Pancreas (tissue), 10 donors: Measurements from ENCODE around the gene SLC7A11. TPM values are rescaled to one million over a fixed set of nuclear protein-coding genes. Genes with fewer than 3 reads are reported as not detected.

Experiments used
- ATAC-seq, 4 donors: fragments of 200-7000 bp; cut with Tn5 transposase; one replicate each; pipeline versions ENCODE4 v1.8.0 to v1.9.1; 2020; ENCODE audit warnings: mild to moderate bottlenecking in 4 of 4, moderate library complexity in 4 of 4
- DNase-seq, 6 donors: peaks; one replicate each; pipeline ENCODE4 v3.0.0-alpha.2; 2020
- FAIRE-seq: peaks from 2 replicates; lab custom pipeline; 2012; peaks lifted over from hg19 to GRCh38; lab: Jason Lieb, UNC
- H3K27ac ChIP-seq, 4 donors: fragments of 200-600 bp; sonication (generic); 1 replicate in 3 of 4; 2 replicates in 1 of 4; pipeline versions ENCODE4 v1.5.0 to v1.8.0; 2020
- H3K27me3 ChIP-seq, 4 donors: fragments of 200-600 bp; one replicate each; pipeline ENCODE4 v1.8.0; 2021
- H3K36me3 ChIP-seq, 3 donors: fragments of 200-600 bp; sonication (generic) in 1 of 3; one replicate each; pipeline versions ENCODE4 v1.5.0 to v1.8.0; 2020 to 2021
- H3K4me1 ChIP-seq, 3 donors: fragments of 200-600 bp; one replicate each; pipeline ENCODE4 v1.8.0; 2021
- H3K4me3 ChIP-seq, 4 donors: fragments of 200-600 bp; sonication (generic) in 2 of 4; one replicate each; pipeline versions ENCODE4 v1.5.0 to v1.8.0; 2020 to 2021
- H3K9me3 ChIP-seq, 4 donors: fragments of 200-600 bp; one replicate each; pipeline ENCODE4 v1.8.0; 2021
- CTCF ChIP-seq, 4 donors: fragments of 200-600 bp; sonication (generic) in 3 of 4; IDR thresholded peaks; one replicate each; pipeline versions ENCODE4 v1.5.0 to v1.8.0; 2021; ENCODE audit warnings: antibody characterized with exemption in 4 of 4
- WGBS, 2 donors: extraction: QIAGEN DNeasy Blood & Tissue Kit; methylation state at CpG; one replicate each; pipeline ENCODE4 v1.1.7; 2013; 5-methylcytosine and 5-hydroxymethylcytosine counted together
- intact Hi-C, 3 donors: fragments of 100-400 bp; cut with DNase I; formaldehyde crosslinking; loops; one replicate each; pipeline versions ENCODE4 v1.11.1 to v1.14.2; 2022
- polyA plus RNA-seq, 2 donors: library from polyadenylated mRNA; stranded (reverse); fragments of 200-250 nt; gene quantifications; one replicate each; pipeline ENCODE4 v1.2.3, GENCODE V29; 2013
- total RNA-seq, 6 donors: library from RNA; stranded (reverse); fragmentation: NEBNext Ultra II Directional in 4 of 6; extraction: Animal tissue kit (Norgen Biotek cat#: 25700) in 4 of 6; gene quantifications; one replicate each; pipeline versions ENCODE4 v1.2.1 to v1.2.4, GENCODE V29; 2021 to 2023
- donor health status: healthy with polysubstance abuse.
- donor health status: DM: no; HTN: no; CAD: no; lungs with moderate emphysema.
- donor health status: DM: no; HTN: no; CAD: no.
- donor health status: control.
- donor health status: control.
- donor health status: Bipolar disorder and iron deficiency.
- donor health status: DM: yes; HTN: yes; CAD: no.
- donor health status: DM: no; HTN: no; CAD: no.
- donor health status: DM: no; HTN: no; CAD: no.
- donor health status: DM: yes; HTN: yes; CAD: no.

Gene SLC7A11
- total and polyA plus RNA-seq, 8 donors = 0.42 to 9.1 (median 1.3) TPM

- FAIRE-seq (no peak), DNase-seq (no peak), ATAC-seq (no peak)
- peaks cover 0 to 4% (median 0%) of the 10 kb centered on the region in 3 donors for H3K4me1 ChIP-seq
- no peak for TF ChIP-seq CTCF (IDR thresholded peaks at IDR 0.05)
- H3K9me3 ChIP-seq = no peaks in the 10 kb centered on the region
- no peaks in the 10 kb centered on the region for H3K36me3 ChIP-seq
- H3K27ac ChIP-seq = no peak overlapping the region
- no peaks in the 10 kb centered on the region for H3K27me3 ChIP-seq
- H3K4me3 ChIP-seq = no peak overlapping the region
- intact Hi-C loops = no loop called here
- WGBS, 2 donors = 95 to 97% methylated on average over 1 of the region's 1 CpG
These were observed 7.9 kb downstream of the SLC7A11 start for GRCh38 chr4:138234248-138234647.

- Histone ChIP-seq H3K36me3 (no peaks in the 10 kb centered on the region), H3K27ac (no peak overlapping the region), H3K4me1 (peaks cover 0 to 4% (median 0%) of the 10 kb centered on the region in 3 donors), H3K4me3 (no peak overlapping the region), H3K9me3 (no peaks in the 10 kb centered on the region), H3K27me3 (no peaks in the 10 kb centered on the region)
- 95 to 98% methylated on average over 9 of the region's 9 CpGs for WGBS, 2 donors
- FAIRE-seq (no peak), DNase-seq (peak in 1 of 6 donors; percentile 5), ATAC-seq (no peak)
- intact Hi-C loops = no loop called here
- no peak for TF ChIP-seq CTCF (IDR thresholded peaks at IDR 0.05)
These were observed 8.7 kb downstream of the SLC7A11 start for GRCh38 chr4:138233313-138234034.

- ATAC-seq (no peak), DNase-seq (no peak), FAIRE-seq (no peak)
- Histone ChIP-seq H3K27ac (no peak overlapping the region), H3K36me3 (no peaks in the 10 kb centered on the region), H3K9me3 (no peaks in the 10 kb centered on the region), H3K27me3 (no peaks in the 10 kb centered on the region), H3K4me1 (peaks cover 0 to 4% (median 0%) of the 10 kb centered on the region in 3 donors), H3K4me3 (no peak overlapping the region)
- WGBS, 2 donors = 96 to 97% methylated on average over 1 of the region's 1 CpG
- intact Hi-C loops = no loop called here
- TF ChIP-seq CTCF (IDR thresholded peaks at IDR 0.05) = no peak
These were observed 9.8 kb downstream of the SLC7A11 start for GRCh38 chr4:138232364-138232763.

DNA sequence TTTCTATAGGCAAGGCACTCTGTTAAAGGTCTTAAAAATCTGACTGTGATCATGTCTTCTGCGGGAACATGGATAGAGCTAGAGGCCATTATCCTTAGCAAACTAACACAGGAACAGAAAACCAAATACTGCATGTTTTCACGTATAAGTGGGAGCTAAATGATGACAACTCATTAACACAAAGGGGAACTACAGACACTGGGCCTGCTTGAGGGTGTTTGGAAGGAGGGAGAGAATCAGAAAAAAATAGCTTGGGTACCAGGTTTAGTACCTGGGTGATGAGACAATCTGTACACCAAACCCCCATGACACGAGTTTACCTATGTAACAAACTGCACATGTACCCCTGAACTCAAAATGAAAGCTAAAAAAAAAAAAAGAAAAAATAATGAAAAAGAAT is 12.1 kb downstream of the SLC7A11 start:
- H3K27me3 ChIP-seq = no peaks in the 10 kb centered on the region
- H3K4me1 ChIP-seq = no peaks in the 10 kb centered on the region
- WGBS, 2 donors = 91 to 94% methylated on average over 3 of the region's 3 CpGs
- H3K4me3 ChIP-seq = no peak overlapping the region
- no peaks in the 10 kb centered on the region for H3K36me3 ChIP-seq
- ATAC-seq (no peak), DNase-seq (no peak), FAIRE-seq (no peak)
- no peaks in the 10 kb centered on the region for H3K9me3 ChIP-seq
- no peak for TF ChIP-seq CTCF (IDR thresholded peaks at IDR 0.05)
- H3K27ac ChIP-seq = no peak overlapping the region
- intact Hi-C loops = no loop called here

DNA sequence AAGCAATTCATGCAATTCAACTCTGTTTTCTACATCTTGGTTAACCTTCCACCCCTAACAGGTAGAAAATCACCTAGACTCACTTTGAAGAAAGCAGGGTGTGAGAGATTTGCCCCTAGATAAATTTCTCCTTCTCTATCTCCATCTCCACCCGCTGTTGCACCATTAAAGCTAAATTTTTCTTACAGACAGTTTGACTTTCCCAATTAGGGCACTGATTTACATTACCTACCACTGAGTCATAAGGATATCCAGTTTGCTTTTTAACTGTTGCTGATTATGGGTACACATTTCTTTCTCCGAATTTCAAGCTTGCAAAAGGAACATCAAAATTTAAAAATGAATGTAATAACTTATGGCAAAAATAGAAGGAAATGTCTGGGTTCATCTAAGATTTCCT is 13.0 kb downstream of the SLC7A11 start:
- Histone ChIP-seq H3K9me3 (no peaks in the 10 kb centered on the region), H3K4me3 (no peak overlapping the region), H3K27ac (no peak overlapping the region), H3K4me1 (no peaks in the 10 kb centered on the region), H3K27me3 (no peaks in the 10 kb centered on the region), H3K36me3 (no peaks in the 10 kb centered on the region)
- 90 to 92% methylated on average over 2 of the region's 2 CpGs for WGBS, 2 donors
- TF ChIP-seq CTCF (IDR thresholded peaks at IDR 0.05) = no peak
- DNase-seq (no peak), ATAC-seq (no peak), FAIRE-seq (no peak)
- intact Hi-C loops = no loop called here
